ENCODE data around the gene SMYD3.
"Not testable (repeated sequence)": the region's sequence is repeated elsewhere in the genome, so short reads cannot be mapped to it uniquely, and the experiment has no call there.

The SMYD3 gene

GRCh38 chr1:245952383-245953026, 554.6 kb downstream of the SMYD3 start:
- no peak for DNase-seq (ENCODE audit: low spot score)

GRCh38 chr1:245948786-245949185, 558.3 kb downstream of the SMYD3 start:
- DNase-seq (ENCODE audit: low spot score), result no peak

- DNase-seq (ENCODE audit: low spot score), result no peak
These were observed 560.2 kb downstream of the SMYD3 start for GRCh38 chr1:245946905-245947304.

GRCh38 chr1:245945136-245945535, 561.9 kb downstream of the SMYD3 start:
- not testable (repeated sequence) for DNase-seq (ENCODE audit: low spot score)

- no peak for DNase-seq (ENCODE audit: low spot score)
These were observed 564.2 kb downstream of the SMYD3 start for GRCh38 chr1:245942856-245943255.

GRCh38 chr1:245941771-245942170, 565.3 kb downstream of the SMYD3 start:
- not testable (repeated sequence) for DNase-seq (ENCODE audit: low spot score)

GRCh38 chr1:245939756-245940345, 567.2 kb downstream of the SMYD3 start:
- no peak for DNase-seq (ENCODE audit: low spot score)

- no peak for DNase-seq (ENCODE audit: low spot score)
These were observed 569.0 kb downstream of the SMYD3 start for GRCh38 chr1:245938046-245938435.

- no peak for DNase-seq (ENCODE audit: low spot score)
These were observed 569.6 kb downstream of the SMYD3 start for GRCh38 chr1:245937316-245938045.

- no peak for DNase-seq (ENCODE audit: low spot score)
These were observed 572.7 kb downstream of the SMYD3 start for GRCh38 chr1:245934409-245934808.

GRCh38 chr1:245933431-245934045, 573.5 kb downstream of the SMYD3 start:
- DNase-seq (ENCODE audit: low spot score), result no peak

- DNase-seq (ENCODE audit: low spot score), result no peak
These were observed 574.6 kb downstream of the SMYD3 start for GRCh38 chr1:245932302-245932972.

GRCh38 chr1:245931450-245931849, 575.6 kb downstream of the SMYD3 start:
- no peak for DNase-seq (ENCODE audit: low spot score)

GRCh38 chr1:245929224-245929623, 577.9 kb downstream of the SMYD3 start:
- DNase-seq (ENCODE audit: low spot score), result no peak

GRCh38 chr1:245926888-245927287, 580.2 kb downstream of the SMYD3 start:
- DNase-seq (ENCODE audit: low spot score), result no peak

GRCh38 chr1:245923215-245923614, 583.9 kb downstream of the SMYD3 start:
- DNase-seq (ENCODE audit: low spot score), result no peak

- no peak for DNase-seq (ENCODE audit: low spot score)
These were observed 585.7 kb downstream of the SMYD3 start for GRCh38 chr1:245921417-245921816.

GRCh38 chr1:245917403-245917802, 589.7 kb downstream of the SMYD3 start:
- no peak for DNase-seq (ENCODE audit: low spot score)

GRCh38 chr1:245915841-245916240, 591.2 kb downstream of the SMYD3 start:
- DNase-seq (ENCODE audit: low spot score), result no peak

- DNase-seq (ENCODE audit: low spot score), result no peak
These were observed 591.7 kb downstream of the SMYD3 start for GRCh38 chr1:245915406-245915805.

- DNase-seq (ENCODE audit: low spot score), result no peak
These were observed 598.5 kb downstream of the SMYD3 start for GRCh38 chr1:245908543-245908942.

- DNase-seq (ENCODE audit: low spot score), result no peak
These were observed 600.9 kb downstream of the SMYD3 start for GRCh38 chr1:245906207-245906606.

All from pons (tissue), 1 donor.